ENCODE data around the gene SUSD4.

GRCh38 chr1:223189525-223189902 is 174.5 kb downstream of the SUSD4 start:
- TF ChIP-seq POLR2AphosphoS5 (IDR thresholded peaks at IDR 0.05) (no peak), EP300 (IDR thresholded peaks at IDR 0.05) (no peak), CTCF (IDR thresholded peaks at IDR 0.05) (no peak), POLR2A (IDR thresholded peaks at IDR 0.05) (no peak)

Data from upper lobe of left lung (tissue), 4 donors.